ENCODE results near the gene ZNF839. TPM values are rescaled to one million over a fixed set of nuclear protein-coding genes. Genes with fewer than 3 reads are reported as not detected.

ZNF839 gene
- polyA plus RNA-seq, 1 experiment: 7.1 TPM

- peak; percentile 92 for DNase-seq (ENCODE audit: low read depth, low spot score)
- TF ChIP-seq CTCF (IDR thresholded peaks at IDR 0.05; ENCODE audit: low read depth, low read length): no peak
- POLR2A ChIA-PET: interaction anchor here (0.7 to 1.0 kb wide), 2 partner anchors 9 to 258 kb away, joined by 3 to 5 read pairs; no protein-coding TSS in a partner anchor
- no peaks in the 10 kb centered on the region for H3K27me3 ChIP-seq (ENCODE audit: control insufficient read depth, insufficient read depth, low read length)
- no peaks in the 10 kb centered on the region; the same call in 1 of the 2 replicates for H3K9me3 ChIP-seq (ENCODE audit: control insufficient read depth, insufficient read depth, low read length)
- CTCF ChIA-PET: interaction anchor here (0.7 to 2.0 kb wide), 5 partner anchors 10 to 344 kb away, joined by 4 to 16 read pairs (median 8); no protein-coding TSS in a partner anchor
- H3K4me3 ChIP-seq (ENCODE audit: low read depth, low read length): peak within 1 kb of the TSS; percentile 95
- peak within 1 kb of the TSS; percentile 52 for H3K27ac ChIP-seq (ENCODE audit: low read depth, low read length)
Measured at GRCh38 chr14:102304611-102305506, 14.7 kb upstream of the ZNF839 start, which contains the start of gene MOK. Gene MOK (minus strand): TSS chr14:102305164. CDS start chr14:102304968, 196 bp downstream.

- Histone ChIP-seq H3K9me3 (ENCODE audit: control insufficient read depth, insufficient read depth, low read length) (no peaks in the 10 kb centered on the region), H3K27ac (ENCODE audit: low read depth, low read length) (no peak overlapping the region), H3K4me3 (ENCODE audit: low read depth, low read length) (peak overlapping the region; percentile 62), H3K27me3 (ENCODE audit: control insufficient read depth, insufficient read depth, low read length) (no peaks in the 10 kb centered on the region)
- ChIA-PET POLR2A (interaction anchor here (1.0 kb wide), 1 partner anchor 10 kb away, joined by 5 read pairs; the partner anchor contains the start of gene MOK), CTCF (interaction anchor here (0.5 to 2.7 kb wide), 33 partner anchors 9 to 361 kb away, joined by 3 to 17 read pairs (median 4); partner anchors contain the start of gene MOK)
- peak; percentile 85 for TF ChIP-seq CTCF (IDR thresholded peaks at IDR 0.05; ENCODE audit: low read depth, low read length)
- peak; percentile 54 for DNase-seq (ENCODE audit: low read depth, low spot score)
Measured at GRCh38 chr14:102314242-102315011, 5.1 kb upstream of the ZNF839 start.

GRCh38 chr14:102315121-102315520 lies 4.4 kb upstream of the ZNF839 start:
- CTCF ChIA-PET: interaction anchor here (0.7 to 2.7 kb wide), 16 partner anchors 10 to 555 kb away, joined by 3 to 17 read pairs (median 4); partner anchors contain the start of gene MOK
- H3K27me3 ChIP-seq (ENCODE audit: control insufficient read depth, insufficient read depth, low read length): no peaks in the 10 kb centered on the region
- no peaks in the 10 kb centered on the region; the same call in 1 of the 2 replicates for H3K9me3 ChIP-seq (ENCODE audit: control insufficient read depth, insufficient read depth, low read length)
- H3K27ac ChIP-seq (ENCODE audit: low read depth, low read length): no peak overlapping the region
- POLR2A ChIA-PET: no interaction called here
- no peak for DNase-seq (ENCODE audit: low read depth, low spot score)
- TF ChIP-seq CTCF (IDR thresholded peaks at IDR 0.05; ENCODE audit: low read depth, low read length): no peak
- H3K4me3 ChIP-seq (ENCODE audit: low read depth, low read length): no peak overlapping the region

GRCh38 chr14:102316338-102316742 lies 3.2 kb upstream of the ZNF839 start:
- ChIA-PET POLR2A (interaction anchor here (0.6 to 0.9 kb wide), 9 partner anchors 12 to 1313 kb away, joined by 3 to 7 read pairs (median 4); partner anchors contain the start of gene KLC1), CTCF (interaction anchor here (0.6 to 2.0 kb wide), 9 partner anchors 16 to 586 kb away, joined by 3 to 9 read pairs (median 4); no protein-coding TSS in a partner anchor)
- TF ChIP-seq CTCF (IDR thresholded peaks at IDR 0.05; ENCODE audit: low read depth, low read length): no peak
- no peak for DNase-seq (ENCODE audit: low read depth, low spot score)
- no peaks in the 10 kb centered on the region for H3K27me3 ChIP-seq (ENCODE audit: control insufficient read depth, insufficient read depth, low read length)
- H3K4me3 ChIP-seq (ENCODE audit: low read depth, low read length): peak overlapping the region; percentile 60
- H3K27ac ChIP-seq (ENCODE audit: low read depth, low read length): peak overlapping the region; percentile 80
- no peaks in the 10 kb centered on the region; the same call in 1 of the 2 replicates for H3K9me3 ChIP-seq (ENCODE audit: control insufficient read depth, insufficient read depth, low read length)

Measured in AG04450 (cell line).